Gastrocnemius medialis (tissue), 4 donors: Measurements from ENCODE around the gene CDH16. TPM values are rescaled to one million over a fixed set of nuclear protein-coding genes. Genes with fewer than 3 reads are reported as not detected.

Experiments
- ATAC-seq, 2 donors: fragments of 150-250 bp; one replicate each; pipeline ENCODE4 v1.9.1; 2016
- DNase-seq, 2 donors: peaks; one replicate each; pipeline ENCODE4 v3.0.0-alpha.2; 2019
- H3K27ac ChIP-seq, 4 donors: fragments of 200-600 bp; sonication (generic); 1 replicate in 1 of 4; 2 replicates in 3 of 4; pipeline ENCODE4 v1.5.1; 2016 to 2018; ENCODE audit warnings: mild to moderate bottlenecking in 2 of 4, moderate library complexity in 1 of 4
- H3K27me3 ChIP-seq, 3 donors: fragments of 200-600 bp; sonication (generic) in 2 of 3; 1 replicate in 1 of 3; 2 replicates in 2 of 3; pipeline versions ENCODE4 v1.5.1 to v1.6.0; 2016 to 2019; ENCODE audit warnings: mild to moderate bottlenecking in 1 of 3, moderate library complexity in 1 of 3
- H3K36me3 ChIP-seq, 2 donors: fragments of 200-600 bp; sonication (generic) in 1 of 2; one replicate each; pipeline ENCODE4 v1.5.1; 2017 to 2018
- H3K4me1 ChIP-seq, 2 donors: fragments of 200-600 bp; sonication (generic) in 1 of 2; one replicate each; pipeline ENCODE4 v1.5.1; 2016 to 2017; ENCODE audit warnings: mild to moderate bottlenecking in 2 of 2
- H3K4me3 ChIP-seq, 4 donors: fragments of 200-600 bp; sonication (generic) in 3 of 4; 1 replicate in 1 of 4; 2 replicates in 3 of 4; pipeline ENCODE4 v1.5.1; 2016 to 2019; ENCODE audit warnings: mild to moderate bottlenecking in 2 of 4
- H3K9me3 ChIP-seq, 3 donors: fragments of 200-600 bp; sonication (generic) in 2 of 3; 1 replicate in 1 of 3; 2 replicates in 2 of 3; pipeline ENCODE4 v1.5.1; 2016 to 2019
- POLR2A ChIP-seq, 2 donors: fragments of 450-650 bp; IDR thresholded peaks; one replicate each; pipeline ENCODE4 v1.6.1; 2017; ENCODE audit warnings: antibody characterized with exemption in 2 of 2, mild to moderate bottlenecking in 2 of 2, moderate library complexity in 2 of 2
- in situ Hi-C, 4 donors: fragments of 200-750 bp; cut with MboI; loops; one replicate each; pipeline versions ENCODE4 v1.15.0 to v1.8.0; 2017; ENCODE audit warnings: low sequenced_read_pairs in 4 of 4
- intact Hi-C: fragments of 100-400 bp; cut with DNase I; formaldehyde crosslinking; loops from one replicate; pipeline ENCODE4 v1.15.1; 2023; ENCODE audit warnings: low total_unique reads
- total RNA-seq, 4 donors: library from RNA; depleted of rRNA; stranded (reverse); fragments of >200 nt; gene quantifications; one replicate each; pipeline versions ENCODE4 v1.1.0 to v1.2.3, GENCODE V29; 2016
- TF ChIP-seq, protein P1 (sequence below), 5 experiments: fragments of 450-650 bp in 3 of 5; fragments of 200-600 bp in 2 of 5; sonication (generic) in 2 of 5; IDR thresholded peaks in 4 of 5; conservative IDR thresholded peaks in 1 of 5; 1 replicate in 4 of 5; 2 replicates in 1 of 5; pipeline ENCODE4 v1.5.1; 2016 to 2019; ENCODE audit warnings: antibody characterized with exemption in 5 of 5, mild to moderate bottlenecking in 3 of 5, moderate library complexity in 3 of 5

The CDH16 gene
- total RNA-seq, 4 donors from 2014 or later, result 0.10 to 0.87 (median 0.16) TPM; not detected in 1

DNA sequence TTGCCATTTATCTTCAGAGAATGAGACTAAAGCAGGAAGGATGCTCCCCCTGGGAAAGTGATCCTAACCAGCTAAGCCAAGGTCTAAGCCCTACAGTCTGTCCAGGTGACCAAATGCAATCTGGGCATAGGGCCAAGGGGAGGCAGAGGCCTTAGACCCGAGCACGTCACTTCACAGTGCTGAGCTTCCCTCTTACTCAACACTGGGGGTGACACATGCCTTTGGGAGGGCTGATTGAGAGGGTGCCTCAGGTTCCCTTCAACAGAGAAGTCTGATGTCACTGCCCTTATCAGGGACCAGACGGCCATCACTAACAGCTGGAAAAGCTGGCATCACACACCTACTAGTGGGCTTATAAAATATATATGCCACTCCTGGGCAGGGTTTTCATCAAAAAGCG is 11.5 kb upstream of the CDH16 start:
- Histone ChIP-seq H3K27me3 (no peaks in the 10 kb centered on the region), H3K36me3 (peaks cover 0 to 13% of the 10 kb centered on the region in 2 donors), H3K4me1 (peaks cover 59 to 72% of the 10 kb centered on the region in 2 donors), H3K27ac (peak overlapping the region; percentile 91 to 99 (median 96)), H3K9me3 (no peaks in the 10 kb centered on the region), H3K4me3 (no peak overlapping the region)
- ATAC-seq, result no peak
- peak in 1 of 2 donors; percentile 84 for DNase-seq
- intact Hi-C loops, result no loop called here
- peak; percentile 43 to 52 for TF ChIP-seq POLR2A (IDR thresholded peaks at IDR 0.05)
- TF ChIP-seq, protein P1, sequence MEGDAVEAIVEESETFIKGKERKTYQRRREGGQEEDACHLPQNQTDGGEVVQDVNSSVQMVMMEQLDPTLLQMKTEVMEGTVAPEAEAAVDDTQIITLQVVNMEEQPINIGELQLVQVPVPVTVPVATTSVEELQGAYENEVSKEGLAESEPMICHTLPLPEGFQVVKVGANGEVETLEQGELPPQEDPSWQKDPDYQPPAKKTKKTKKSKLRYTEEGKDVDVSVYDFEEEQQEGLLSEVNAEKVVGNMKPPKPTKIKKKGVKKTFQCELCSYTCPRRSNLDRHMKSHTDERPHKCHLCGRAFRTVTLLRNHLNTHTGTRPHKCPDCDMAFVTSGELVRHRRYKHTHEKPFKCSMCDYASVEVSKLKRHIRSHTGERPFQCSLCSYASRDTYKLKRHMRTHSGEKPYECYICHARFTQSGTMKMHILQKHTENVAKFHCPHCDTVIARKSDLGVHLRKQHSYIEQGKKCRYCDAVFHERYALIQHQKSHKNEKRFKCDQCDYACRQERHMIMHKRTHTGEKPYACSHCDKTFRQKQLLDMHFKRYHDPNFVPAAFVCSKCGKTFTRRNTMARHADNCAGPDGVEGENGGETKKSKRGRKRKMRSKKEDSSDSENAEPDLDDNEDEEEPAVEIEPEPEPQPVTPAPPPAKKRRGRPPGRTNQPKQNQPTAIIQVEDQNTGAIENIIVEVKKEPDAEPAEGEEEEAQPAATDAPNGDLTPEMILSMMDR (IDR thresholded peaks at IDR 0.05 in 4 of 5, conservative IDR thresholded peaks at IDR 0.05 in 1 of 5), result no peak
- in situ Hi-C loops, result no loop called here

DNA sequence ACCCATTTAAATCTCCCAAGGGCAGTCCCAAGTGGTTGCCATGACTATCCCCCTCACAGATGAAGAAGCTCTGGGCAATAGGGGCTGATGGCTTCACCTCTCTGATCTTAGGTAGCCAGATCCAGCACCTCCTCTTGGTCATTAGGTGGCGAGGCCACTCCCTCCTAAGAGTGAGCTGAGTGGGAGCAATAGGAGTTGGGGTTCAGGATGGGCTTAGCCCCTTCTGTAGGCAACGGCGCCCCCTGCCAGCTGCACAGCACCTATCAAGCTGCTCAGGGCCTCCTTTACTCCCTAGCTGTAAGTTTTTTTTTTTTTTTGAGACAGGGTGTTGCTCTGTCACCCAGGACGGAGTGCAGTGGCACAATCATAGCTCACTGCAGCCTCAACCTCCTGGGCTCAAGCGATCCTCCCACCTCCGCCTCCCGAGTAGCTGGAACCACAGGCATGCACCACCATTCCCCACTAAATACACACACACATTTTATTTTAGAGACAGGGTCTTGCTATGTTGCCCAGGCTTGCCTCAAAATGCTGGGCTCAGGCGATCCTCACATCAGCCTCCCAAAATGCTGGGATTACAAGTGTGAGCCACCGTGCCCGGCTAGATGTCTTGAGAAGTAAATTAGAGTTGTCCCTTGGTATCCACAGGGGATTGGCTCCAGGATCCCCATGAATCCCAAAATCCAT is 10.2 kb upstream of the CDH16 start:
- intact Hi-C loops (loop anchor here (1.0 kb wide), 2 partner anchors 29 to 34 kb away; no protein-coding TSS in a partner anchor), in situ Hi-C loops (no loop called here)
- Histone ChIP-seq H3K27ac (peak overlapping the region; percentile 91 to 99 (median 96)), H3K4me1 (peaks cover 59 to 83% of the 10 kb centered on the region in 2 donors), H3K27me3 (no peaks in the 10 kb centered on the region), H3K36me3 (peaks cover 0 to 21% of the 10 kb centered on the region in 2 donors), H3K9me3 (no peaks in the 10 kb centered on the region), H3K4me3 (no peak overlapping the region)
- ATAC-seq, result peak; percentile 4 to 10
- TF ChIP-seq, protein P1 (IDR thresholded peaks at IDR 0.05 in 4 of 5, conservative IDR thresholded peaks at IDR 0.05 in 1 of 5), result peak; percentile 41 to 69 (median 62)
- peak in 1 of 2 donors; percentile 31 for TF ChIP-seq POLR2A (IDR thresholded peaks at IDR 0.05)
- peak in 1 of 2 donors; percentile 88 for DNase-seq

DNA sequence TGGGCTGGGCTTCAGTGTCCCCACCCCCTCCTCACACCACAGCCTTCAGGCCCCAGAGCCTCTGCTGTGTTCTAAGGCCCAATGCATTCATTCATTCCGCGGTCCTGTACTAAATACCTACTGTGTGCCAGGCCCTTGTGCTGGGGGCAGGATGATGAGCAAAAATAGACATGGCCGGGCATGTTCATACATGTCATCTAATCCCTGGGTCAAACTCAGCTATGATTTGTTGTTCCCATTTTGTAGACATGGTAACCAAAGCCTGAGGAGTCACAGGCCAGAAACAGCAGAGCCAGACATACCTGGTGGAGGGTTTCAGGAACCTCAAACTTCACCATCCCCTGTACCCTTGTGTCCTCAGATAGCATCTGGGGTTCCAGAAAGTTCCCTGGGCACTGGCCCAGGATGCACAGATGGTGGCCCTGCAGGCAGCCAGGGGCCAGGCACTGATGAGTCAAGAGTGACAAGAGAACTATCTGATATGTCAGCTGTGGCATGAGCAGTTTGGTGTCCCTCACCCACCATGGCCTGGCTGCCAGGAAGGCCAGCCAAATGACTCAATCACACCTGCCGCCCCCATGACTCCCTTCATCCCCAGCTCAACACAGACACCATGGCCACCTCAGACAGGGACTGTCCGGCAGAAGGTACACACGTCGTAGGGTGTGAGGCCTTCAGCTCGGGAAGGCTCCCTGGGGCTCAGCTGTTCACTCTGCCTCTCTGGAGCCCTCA is 9.4 kb upstream of the CDH16 start:
- Histone ChIP-seq H3K27me3 (no peaks in the 10 kb centered on the region), H3K9me3 (no peaks in the 10 kb centered on the region), H3K4me3 (no peak overlapping the region), H3K27ac (peak overlapping the region; percentile 91 to 99 (median 96)), H3K4me1 (peaks cover 54 to 84% of the 10 kb centered on the region in 2 donors), H3K36me3 (peaks cover 0 to 29% of the 10 kb centered on the region in 2 donors)
- intact Hi-C loops, result loop anchor here (1.0 kb wide), 2 partner anchors 28 to 33 kb away; no protein-coding TSS in a partner anchor
- in situ Hi-C loops, result no loop called here
- peak; percentile 49 to 80 for TF ChIP-seq POLR2A (IDR thresholded peaks at IDR 0.05)
- TF ChIP-seq, protein P1 (IDR thresholded peaks at IDR 0.05 in 4 of 5, conservative IDR thresholded peaks at IDR 0.05 in 1 of 5), result no peak
- DNase-seq (peak; percentile 92 to 97), ATAC-seq (peak; percentile 49 to 55)

DNA sequence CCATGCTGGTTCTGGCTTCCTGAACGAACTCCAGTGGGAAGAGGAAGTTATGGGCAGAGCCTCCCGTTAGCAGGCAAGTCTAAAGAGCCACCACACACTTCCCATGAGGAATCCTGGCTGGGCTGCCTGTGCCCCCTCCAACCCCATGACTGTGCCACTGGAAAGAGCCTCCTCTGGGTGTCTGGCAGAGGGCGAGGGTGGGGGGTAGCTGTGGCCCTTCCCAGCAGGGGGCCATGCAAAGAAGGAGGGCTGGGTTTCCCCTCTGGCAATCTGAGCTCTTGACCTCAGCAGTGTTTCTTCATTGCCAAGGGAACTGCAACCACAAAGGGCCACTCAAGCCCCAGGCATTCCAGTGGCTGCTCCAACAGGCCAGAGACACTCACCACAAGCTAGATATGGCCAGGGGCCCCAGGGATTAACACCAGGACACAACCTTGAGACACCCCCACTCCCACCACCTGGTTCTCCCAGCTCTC is 8.3 kb upstream of the CDH16 start:
- Histone ChIP-seq H3K9me3 (no peaks in the 10 kb centered on the region), H3K27ac (peak overlapping the region; percentile 91 to 99 (median 96)), H3K36me3 (peaks cover 0 to 27% of the 10 kb centered on the region in 2 donors), H3K4me1 (peaks cover 53 to 78% of the 10 kb centered on the region in 2 donors), H3K4me3 (peak overlapping the region in 1 of 4 donors; percentile 79), H3K27me3 (no peaks in the 10 kb centered on the region)
- in situ Hi-C loops (no loop called here), intact Hi-C loops (no loop called here)
- ATAC-seq (peak in 1 of 2 donors; percentile 9), DNase-seq (peak in 1 of 2 donors; percentile 85)
- TF ChIP-seq, protein P1 (IDR thresholded peaks at IDR 0.05 in 4 of 5, conservative IDR thresholded peaks at IDR 0.05 in 1 of 5), result no peak
- no peak for TF ChIP-seq POLR2A (IDR thresholded peaks at IDR 0.05)
